Neural progenitor cell (in vitro differentiated cells): ENCODE data around the gene TNFSF11. TPM values are rescaled to one million over a fixed set of nuclear protein-coding genes. Genes with fewer than 3 reads are reported as not detected.

ENCODE experiments used
- DNase-seq: peaks from one replicate; pipeline ENCODE4 v3.0.0-alpha.2; 2016; ENCODE audit warnings: low spot score
- H2AFZ ChIP-seq: fragments of 200-600 bp; sonication (generic); replicated peaks from 2 replicates; pipeline ENCODE4 v1.6.1; 2016; ENCODE audit warnings: antibody characterized with exemption
- H3F3A ChIP-seq: fragments of 200-600 bp; sonication (generic); 2 replicates; pipeline ENCODE4 v1.6.1; 2016; ENCODE audit warnings: antibody characterized with exemption, low read depth
- H3K27ac ChIP-seq: fragments of 200-600 bp; sonication (generic); 2 replicates; pipeline ENCODE4 v1.5.1; 2016; ENCODE audit warnings: mild to moderate bottlenecking
- H3K27me3 ChIP-seq: fragments of 200-600 bp; sonication (generic); 2 replicates; pipeline ENCODE4 v1.6.1; 2016; ENCODE audit warnings: mild to moderate bottlenecking, moderate library complexity
- H3K36me3 ChIP-seq: fragments of 200-600 bp; sonication (generic); 2 replicates; pipeline ENCODE4 v1.5.1; 2016
- H3K4me1 ChIP-seq: fragments of 200-600 bp; sonication (generic); 2 replicates; pipeline ENCODE4 v1.6.1; 2016; ENCODE audit warnings: mixed run types
- H3K4me2 ChIP-seq: fragments of 200-600 bp; sonication (generic); 2 replicates; pipeline ENCODE4 v1.6.1; 2016
- H3K4me3 ChIP-seq: fragments of 200-600 bp; sonication (generic); 2 replicates; pipeline ENCODE4 v1.5.1; 2016
- H3K79me2 ChIP-seq: fragments of 200-600 bp; sonication (generic); 2 replicates; pipeline ENCODE4 v1.6.1; 2016; ENCODE audit warnings: low read depth
- H3K9ac ChIP-seq: fragments of 200-600 bp; sonication (generic); 2 replicates; pipeline ENCODE4 v1.6.1; 2016
- H3K9me3 ChIP-seq: fragments of 200-600 bp; sonication (generic); 2 replicates; pipeline ENCODE4 v1.5.1; 2016; ENCODE audit warnings: low read depth
- H4K20me1 ChIP-seq: fragments of 200-600 bp; sonication (generic); 2 replicates; pipeline ENCODE4 v1.6.1; 2016; ENCODE audit warnings: low read depth
- H3K27ac Mint-ChIP-seq: 3 replicates; pipeline ENCODE4 v1.8.0; 2021; ENCODE audit warnings: mixed read lengths
- H3K27me3 Mint-ChIP-seq: 2 replicates; pipeline ENCODE4 v1.8.0; 2022; ENCODE audit warnings: low read depth, mild to moderate bottlenecking, inconsistent platforms, moderate library complexity, mixed read lengths; ENCODE audit not compliant: insufficient read depth
- H3K36me3 Mint-ChIP-seq: 3 replicates; pipeline ENCODE4 v1.8.0; 2021; ENCODE audit warnings: mixed read lengths
- H3K4me1 Mint-ChIP-seq: 3 replicates; pipeline ENCODE4 v1.8.0; 2021; ENCODE audit warnings: mixed read lengths
- H3K4me3 Mint-ChIP-seq: 3 replicates; pipeline ENCODE4 v1.8.0; 2021; ENCODE audit warnings: mild to moderate bottlenecking, moderate library complexity, mixed read lengths
- H3K9me3 Mint-ChIP-seq: 3 replicates; pipeline ENCODE4 v1.8.0; 2020; ENCODE audit warnings: mixed read lengths
- CTCF ChIP-seq: fragments of 200-600 bp; sonication (generic); IDR thresholded peaks from 2 replicates; pipeline ENCODE4 v1.5.1; 2017; ENCODE audit warnings: antibody characterized with exemption, mild to moderate bottlenecking
- EZH2 ChIP-seq: fragments of 200-600 bp; sonication (generic); IDR thresholded peaks from 2 replicates; pipeline ENCODE4 v1.6.1; 2017; ENCODE audit warnings: antibody characterized with exemption, mild to moderate bottlenecking, moderate library complexity
- EZH2phosphoT487 ChIP-seq: fragments of 200-600 bp; sonication (generic); IDR thresholded peaks from 2 replicates; pipeline ENCODE4 v1.6.1; 2017; ENCODE audit warnings: antibody characterized with exemption
- total RNA-seq: library from RNA; depleted of rRNA; stranded (reverse); fragments of >200 nt; gene quantifications from 2 replicates; pipeline ENCODE4 v1.2.3, GENCODE V29; 2015; ENCODE audit warnings: low replicate concordance

Gene TNFSF11
- total RNA-seq, 1 donor from 2014 or later: 0.21 TPM

GRCh38 chr13:42534785-42535184 is 39.2 kb upstream of the TNFSF11 start:
- no peaks in the 10 kb centered on the region for H3K79me2 ChIP-seq
- H3K27me3 ChIP-seq: no peaks in the 10 kb centered on the region
- H3K9me3 ChIP-seq: no peaks in the 10 kb centered on the region
- H2AFZ ChIP-seq: no peak overlapping the region
- no peak overlapping the region for H3K9ac ChIP-seq
- H3F3A ChIP-seq: no peaks in the 10 kb centered on the region
- Mint-ChIP-seq H3K27ac (no peak overlapping the region), H3K9me3 (no peaks in the 10 kb centered on the region), H3K27me3 (no peaks in the 10 kb centered on the region), H3K36me3 (no peaks in the 10 kb centered on the region), H3K4me3 (no peak overlapping the region), H3K4me1 (no peaks in the 10 kb centered on the region)
- H3K36me3 ChIP-seq: no peaks in the 10 kb centered on the region
- no peak overlapping the region for H3K4me2 ChIP-seq
- no peak for TF ChIP-seq EZH2
- no peak for TF ChIP-seq CTCF
- TF ChIP-seq EZH2phosphoT487: no peak
- H4K20me1 ChIP-seq: no peaks in the 10 kb centered on the region
- H3K4me3 ChIP-seq: no peak overlapping the region
- no peak overlapping the region for H3K27ac ChIP-seq
- H3K4me1 ChIP-seq: no peaks in the 10 kb centered on the region
- no peak for DNase-seq

GRCh38 chr13:42538996-42539395 is 35.0 kb upstream of the TNFSF11 start:
- Histone ChIP-seq H2AFZ (no peak overlapping the region), H4K20me1 (no peaks in the 10 kb centered on the region), H3K36me3 (no peaks in the 10 kb centered on the region), H3K27me3 (no peaks in the 10 kb centered on the region), H3K27ac (no peak overlapping the region), H3K9me3 (no peaks in the 10 kb centered on the region), H3K4me1 (no peaks in the 10 kb centered on the region), H3F3A (no peaks in the 10 kb centered on the region), H3K4me3 (no peak overlapping the region), H3K4me2 (no peak overlapping the region), H3K9ac (no peak overlapping the region), H3K79me2 (no peaks in the 10 kb centered on the region)
- TF ChIP-seq CTCF (no peak), EZH2 (no peak), EZH2phosphoT487 (no peak)
- Mint-ChIP-seq H3K4me3 (no peak overlapping the region), H3K27ac (no peak overlapping the region), H3K9me3 (no peaks in the 10 kb centered on the region), H3K27me3 (peaks cover 2% of the 10 kb centered on the region), H3K4me1 (peaks cover 8% of the 10 kb centered on the region), H3K36me3 (no peaks in the 10 kb centered on the region)
- DNase-seq: no peak

GRCh38 chr13:42539670-42540069 is 34.3 kb upstream of the TNFSF11 start:
- no peaks in the 10 kb centered on the region for H3K36me3 ChIP-seq
- no peak for DNase-seq
- H3K27me3 Mint-ChIP-seq: peaks cover 2% of the 10 kb centered on the region
- H3K9me3 Mint-ChIP-seq: no peaks in the 10 kb centered on the region
- no peaks in the 10 kb centered on the region for H4K20me1 ChIP-seq
- H3K9me3 ChIP-seq: no peaks in the 10 kb centered on the region
- no peaks in the 10 kb centered on the region for H3K79me2 ChIP-seq
- no peak for TF ChIP-seq EZH2
- TF ChIP-seq CTCF: no peak
- TF ChIP-seq EZH2phosphoT487: no peak
- H3K27me3 ChIP-seq: no peaks in the 10 kb centered on the region
- no peak overlapping the region for H3K4me3 Mint-ChIP-seq
- no peak overlapping the region for H3K27ac ChIP-seq
- H3K4me1 Mint-ChIP-seq: peaks cover 8% of the 10 kb centered on the region
- H3K27ac Mint-ChIP-seq: no peak overlapping the region
- no peaks in the 10 kb centered on the region for H3F3A ChIP-seq
- no peak overlapping the region for H3K9ac ChIP-seq
- H3K4me3 ChIP-seq: no peak overlapping the region
- no peak overlapping the region for H3K4me2 ChIP-seq
- H3K36me3 Mint-ChIP-seq: no peaks in the 10 kb centered on the region
- no peaks in the 10 kb centered on the region for H3K4me1 ChIP-seq
- no peak overlapping the region for H2AFZ ChIP-seq
